ENCODE measurements around the gene C2orf76. TPM values are rescaled to one million over a fixed set of nuclear protein-coding genes. Genes with fewer than 3 reads are reported as not detected.
"Not testable (repeated sequence)": the region's sequence is repeated elsewhere in the genome, so short reads cannot be mapped to it uniquely, and the experiment has no call there.

Gene C2orf76
- 14.0 TPM for polyA plus RNA-seq (2013, experiment 1 of 2)
- polyA plus RNA-seq (2013, experiment 2 of 2), result 12.7 TPM

- no peaks in the 10 kb centered on the region for H3K9me3 ChIP-seq (ENCODE audit: control insufficient read depth, low read length)
- no peaks in the 10 kb centered on the region for H3K4me1 ChIP-seq (ENCODE audit: control insufficient read depth, insufficient read depth, low read length, poor library complexity, severe bottlenecking)
- peaks cover 40% of the 10 kb centered on the region for H3K36me3 ChIP-seq (ENCODE audit: control insufficient read depth, insufficient read depth, low read length)
- 0 to 1% methylated on average over 43 to 59 of the region's 65 CpGs for WGBS, 2 experiments (ENCODE audit: insufficient coverage in 2 of 2)
- peak within 1 kb of the TSS; percentile 96 for H3K4me3 ChIP-seq (ENCODE audit: extremely low read depth, insufficient read depth, low read length, poor library complexity, severe bottlenecking)
- peak within 1 kb of the TSS; percentile 45 for H3K27ac ChIP-seq (ENCODE audit: low read depth, low read length, severe bottlenecking)
These were observed at the start of gene C2orf76, which contains the start of gene DBI for GRCh38 chr2:119366649-119367471. Gene C2orf76, minus strand, starts transcription at chr2:119366834. Its CDS starts 26,875 bp downstream, at chr2:119339959. Gene DBI, plus strand, starts transcription at chr2:119366977. Its CDS starts 75 bp downstream, at chr2:119367052.

- no peak overlapping the region for H3K4me3 ChIP-seq (ENCODE audit: extremely low read depth, insufficient read depth, low read length, poor library complexity, severe bottlenecking)
- no peaks in the 10 kb centered on the region for H3K4me1 ChIP-seq (ENCODE audit: control insufficient read depth, insufficient read depth, low read length, poor library complexity, severe bottlenecking)
- no peak overlapping the region for H3K27ac ChIP-seq (ENCODE audit: low read depth, low read length, severe bottlenecking)
- no CpG with 5 or more reads among the region's 1 CpG for WGBS, 2 experiments (ENCODE audit: insufficient coverage in 2 of 2)
- H3K36me3 ChIP-seq (ENCODE audit: control insufficient read depth, insufficient read depth, low read length), result no peaks in the 10 kb centered on the region
- H3K9me3 ChIP-seq (ENCODE audit: control insufficient read depth, low read length), result peaks cover 2% of the 10 kb centered on the region
These were observed 49.0 kb upstream of the C2orf76 start for GRCh38 chr2:119415630-119416029.

- Histone ChIP-seq H3K27ac (ENCODE audit: low read depth, low read length, severe bottlenecking) (no peak overlapping the region), H3K36me3 (ENCODE audit: control insufficient read depth, insufficient read depth, low read length) (no peaks in the 10 kb centered on the region), H3K9me3 (ENCODE audit: control insufficient read depth, low read length) (no peaks in the 10 kb centered on the region), H3K4me1 (ENCODE audit: control insufficient read depth, insufficient read depth, low read length, poor library complexity, severe bottlenecking) (no peaks in the 10 kb centered on the region), H3K4me3 (ENCODE audit: extremely low read depth, insufficient read depth, low read length, poor library complexity, severe bottlenecking) (no peak overlapping the region)
- 100% methylated on average over 2 of the region's 3 CpGs; no CpG with 5 or more reads in 1 of the 2 experiments for WGBS, 2 experiments (ENCODE audit: insufficient coverage in 2 of 2)
These were observed 48.3 kb upstream of the C2orf76 start for GRCh38 chr2:119414894-119415293.

- WGBS, 2 experiments (ENCODE audit: insufficient coverage in 2 of 2), result 80 to 93% methylated on average over 3 of the region's 4 CpGs
- no peaks in the 10 kb centered on the region for H3K9me3 ChIP-seq (ENCODE audit: control insufficient read depth, low read length)
- H3K27ac ChIP-seq (ENCODE audit: low read depth, low read length, severe bottlenecking), result no peak overlapping the region
- H3K4me3 ChIP-seq (ENCODE audit: extremely low read depth, insufficient read depth, low read length, poor library complexity, severe bottlenecking), result no peak overlapping the region
- peaks cover 6% of the 10 kb centered on the region for H3K4me1 ChIP-seq (ENCODE audit: control insufficient read depth, insufficient read depth, low read length, poor library complexity, severe bottlenecking)
- no peaks in the 10 kb centered on the region for H3K36me3 ChIP-seq (ENCODE audit: control insufficient read depth, insufficient read depth, low read length)
These were observed 42.9 kb upstream of the C2orf76 start for GRCh38 chr2:119409506-119409905.

GRCh38 chr2:119408221-119408619, 41.6 kb upstream of the C2orf76 start:
- WGBS, 2 experiments (ENCODE audit: insufficient coverage in 2 of 2), result 42 to 45% methylated on average over 3 to 5 of the region's 5 CpGs

GRCh38 chr2:119407430-119408220, 41.0 kb upstream of the C2orf76 start:
- H3K4me1 ChIP-seq (ENCODE audit: control insufficient read depth, insufficient read depth, low read length, poor library complexity, severe bottlenecking), result peaks cover 6% of the 10 kb centered on the region
- no peaks in the 10 kb centered on the region for H3K9me3 ChIP-seq (ENCODE audit: control insufficient read depth, low read length)
- no peaks in the 10 kb centered on the region for H3K36me3 ChIP-seq (ENCODE audit: control insufficient read depth, insufficient read depth, low read length)
- no peak overlapping the region for H3K27ac ChIP-seq (ENCODE audit: low read depth, low read length, severe bottlenecking)
- WGBS, 2 experiments (ENCODE audit: insufficient coverage in 2 of 2), result 75% methylated on average over 3 of the region's 7 CpGs; no CpG with 5 or more reads in 1 of the 2 experiments
- no peak overlapping the region for H3K4me3 ChIP-seq (ENCODE audit: extremely low read depth, insufficient read depth, low read length, poor library complexity, severe bottlenecking)

More at GRCh38 chr2:119408221-119408619, 41.6 kb upstream of the C2orf76 start:
- Histone ChIP-seq H3K36me3 (ENCODE audit: control insufficient read depth, insufficient read depth, low read length) (no peaks in the 10 kb centered on the region), H3K9me3 (ENCODE audit: control insufficient read depth, low read length) (no peaks in the 10 kb centered on the region), H3K27ac (ENCODE audit: low read depth, low read length, severe bottlenecking) (no peak overlapping the region), H3K4me1 (ENCODE audit: control insufficient read depth, insufficient read depth, low read length, poor library complexity, severe bottlenecking) (peaks cover 6% of the 10 kb centered on the region), H3K4me3 (ENCODE audit: extremely low read depth, insufficient read depth, low read length, poor library complexity, severe bottlenecking) (no peak overlapping the region)

GRCh38 chr2:119405151-119405550, 38.5 kb upstream of the C2orf76 start:
- H3K27ac ChIP-seq (ENCODE audit: low read depth, low read length, severe bottlenecking), result no peak overlapping the region
- WGBS, 2 experiments (ENCODE audit: insufficient coverage in 2 of 2), result 73% methylated on average over 2 of the region's 2 CpGs; no CpG with 5 or more reads in 1 of the 2 experiments
- H3K4me3 ChIP-seq (ENCODE audit: extremely low read depth, insufficient read depth, low read length, poor library complexity, severe bottlenecking), result no peak overlapping the region
- H3K9me3 ChIP-seq (ENCODE audit: control insufficient read depth, low read length), result no peaks in the 10 kb centered on the region
- H3K4me1 ChIP-seq (ENCODE audit: control insufficient read depth, insufficient read depth, low read length, poor library complexity, severe bottlenecking), result peaks cover 6% of the 10 kb centered on the region
- H3K36me3 ChIP-seq (ENCODE audit: control insufficient read depth, insufficient read depth, low read length), result no peaks in the 10 kb centered on the region

- not testable (repeated sequence) for H3K27ac ChIP-seq (ENCODE audit: low read depth, low read length, severe bottlenecking); H3K36me3 ChIP-seq (ENCODE audit: control insufficient read depth, insufficient read depth, low read length); H3K9me3 ChIP-seq (ENCODE audit: control insufficient read depth, low read length); H3K4me1 ChIP-seq (ENCODE audit: control insufficient read depth, insufficient read depth, low read length, poor library complexity, severe bottlenecking); H3K4me3 ChIP-seq (ENCODE audit: extremely low read depth, insufficient read depth, low read length, poor library complexity, severe bottlenecking)
- whole genome bisulfite sequencing, 2 experiments (ENCODE audit: insufficient coverage in 2 of 2), result 86 to 89% methylated on average over 9 to 10 of the region's 12 CpGs
These were observed 37.0 kb upstream of the C2orf76 start for GRCh38 chr2:119403618-119404017.

GRCh38 chr2:119402645-119403560, 36.3 kb upstream of the C2orf76 start:
- H3K4me1 ChIP-seq (ENCODE audit: control insufficient read depth, insufficient read depth, low read length, poor library complexity, severe bottlenecking), result no peaks in the 10 kb centered on the region
- H3K27ac ChIP-seq (ENCODE audit: low read depth, low read length, severe bottlenecking), result no peak overlapping the region
- WGBS, 2 experiments (ENCODE audit: insufficient coverage in 2 of 2), result 89 to 92% methylated on average over 7 to 9 of the region's 10 CpGs

GRCh38 chr2:119402106-119402505, 35.5 kb upstream of the C2orf76 start:
- Histone ChIP-seq H3K9me3 (ENCODE audit: control insufficient read depth, low read length) (no peaks in the 10 kb centered on the region), H3K36me3 (ENCODE audit: control insufficient read depth, insufficient read depth, low read length) (no peaks in the 10 kb centered on the region), H3K4me1 (ENCODE audit: control insufficient read depth, insufficient read depth, low read length, poor library complexity, severe bottlenecking) (no peaks in the 10 kb centered on the region), H3K4me3 (ENCODE audit: extremely low read depth, insufficient read depth, low read length, poor library complexity, severe bottlenecking) (no peak overlapping the region), H3K27ac (ENCODE audit: low read depth, low read length, severe bottlenecking) (no peak overlapping the region)
- WGBS, 2 experiments (ENCODE audit: insufficient coverage in 2 of 2), result 95 to 96% methylated on average over 5 of the region's 5 CpGs

More at GRCh38 chr2:119402645-119403560, 36.3 kb upstream of the C2orf76 start:
- H3K4me3 ChIP-seq (ENCODE audit: extremely low read depth, insufficient read depth, low read length, poor library complexity, severe bottlenecking), result no peak overlapping the region
- H3K36me3 ChIP-seq (ENCODE audit: control insufficient read depth, insufficient read depth, low read length), result no peaks in the 10 kb centered on the region
- no peaks in the 10 kb centered on the region for H3K9me3 ChIP-seq (ENCODE audit: control insufficient read depth, low read length)
